HCT116 (cell line): ENCODE measurements around the gene HIP1.

Experiments
- POLR2AphosphoS5 ChIP-seq: IDR thresholded peaks from 2 replicates; pipeline ENCODE4 v1.6.1; 2011; ENCODE audit warnings: mild to moderate bottlenecking, low read depth, low read length, moderate library complexity
- SIN3A ChIP-seq: IDR thresholded peaks from 2 replicates; pipeline ENCODE4 v1.6.1; 2012; ENCODE audit warnings: low read depth
- TF ChIP-seq, protein P1 (sequence below), 3 experiments: fragments of 200-600 bp in 1 of 3; sonication (generic) in 1 of 3; IDR thresholded peaks in 2 of 3; conservative IDR thresholded peaks in 1 of 3; 2 replicates each; pipeline ENCODE4 v1.5.1; 2012 to 2017; ENCODE audit warnings: low read depth in 2 of 3, low read length in 2 of 3, antibody characterized with exemption in 1 of 3, borderline replicate concordance in 1 of 3, control low read depth in 1 of 3, mild to moderate bottlenecking in 1 of 3, mixed read lengths in 1 of 3, mixed run types in 1 of 3, moderate library complexity in 1 of 3; ENCODE audit not compliant: insufficient read depth in 1 of 3

DNA sequence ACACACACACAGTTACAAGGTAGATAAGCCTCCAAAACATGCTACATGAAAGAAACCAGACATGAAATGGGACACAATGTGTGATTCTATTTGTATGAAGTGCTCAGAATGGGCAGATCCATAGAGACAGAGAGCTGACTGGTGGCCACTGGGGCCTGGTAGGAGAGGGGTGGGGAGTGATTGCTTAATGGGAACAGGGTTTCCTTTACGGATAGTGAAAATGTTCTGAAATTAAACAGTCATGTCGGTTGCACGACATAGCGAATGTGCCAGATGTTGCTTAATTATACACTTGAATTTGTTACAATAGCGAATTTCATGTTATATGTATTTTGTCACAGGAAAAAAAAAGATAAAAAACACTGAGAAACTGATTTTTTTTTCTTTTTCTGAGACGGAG is 124.3 kb downstream of the HIP1 start:
- no peak for TF ChIP-seq POLR2AphosphoS5
- TF ChIP-seq, protein P1, sequence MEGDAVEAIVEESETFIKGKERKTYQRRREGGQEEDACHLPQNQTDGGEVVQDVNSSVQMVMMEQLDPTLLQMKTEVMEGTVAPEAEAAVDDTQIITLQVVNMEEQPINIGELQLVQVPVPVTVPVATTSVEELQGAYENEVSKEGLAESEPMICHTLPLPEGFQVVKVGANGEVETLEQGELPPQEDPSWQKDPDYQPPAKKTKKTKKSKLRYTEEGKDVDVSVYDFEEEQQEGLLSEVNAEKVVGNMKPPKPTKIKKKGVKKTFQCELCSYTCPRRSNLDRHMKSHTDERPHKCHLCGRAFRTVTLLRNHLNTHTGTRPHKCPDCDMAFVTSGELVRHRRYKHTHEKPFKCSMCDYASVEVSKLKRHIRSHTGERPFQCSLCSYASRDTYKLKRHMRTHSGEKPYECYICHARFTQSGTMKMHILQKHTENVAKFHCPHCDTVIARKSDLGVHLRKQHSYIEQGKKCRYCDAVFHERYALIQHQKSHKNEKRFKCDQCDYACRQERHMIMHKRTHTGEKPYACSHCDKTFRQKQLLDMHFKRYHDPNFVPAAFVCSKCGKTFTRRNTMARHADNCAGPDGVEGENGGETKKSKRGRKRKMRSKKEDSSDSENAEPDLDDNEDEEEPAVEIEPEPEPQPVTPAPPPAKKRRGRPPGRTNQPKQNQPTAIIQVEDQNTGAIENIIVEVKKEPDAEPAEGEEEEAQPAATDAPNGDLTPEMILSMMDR (IDR thresholded peaks at IDR 0.05 in 2 of 3, conservative IDR thresholded peaks at IDR 0.05 in 1 of 3; ENCODE audit: borderline replicate concordance in 1 of 3, insufficient read depth in 1 of 3, low read depth in 2 of 3, low read length in 2 of 3): no peak
- TF ChIP-seq SIN3A: no peak
